Fibroblast of skin of scalp (primary cell): ENCODE data around the gene SMTNL2.
"Not testable (repeated sequence)": the region's sequence is repeated elsewhere in the genome, so short reads cannot be mapped to it uniquely, and the experiment has no call there.

Source experiments
- DNase-seq: peaks from one replicate; pipeline ENCODE4 v3.0.0-alpha.2; 2013

The SMTNL2 gene

GRCh38 chr17:4638766-4639165 lies 54.4 kb downstream of the SMTNL2 start:
- DNase-seq: not testable (repeated sequence)

DNA sequence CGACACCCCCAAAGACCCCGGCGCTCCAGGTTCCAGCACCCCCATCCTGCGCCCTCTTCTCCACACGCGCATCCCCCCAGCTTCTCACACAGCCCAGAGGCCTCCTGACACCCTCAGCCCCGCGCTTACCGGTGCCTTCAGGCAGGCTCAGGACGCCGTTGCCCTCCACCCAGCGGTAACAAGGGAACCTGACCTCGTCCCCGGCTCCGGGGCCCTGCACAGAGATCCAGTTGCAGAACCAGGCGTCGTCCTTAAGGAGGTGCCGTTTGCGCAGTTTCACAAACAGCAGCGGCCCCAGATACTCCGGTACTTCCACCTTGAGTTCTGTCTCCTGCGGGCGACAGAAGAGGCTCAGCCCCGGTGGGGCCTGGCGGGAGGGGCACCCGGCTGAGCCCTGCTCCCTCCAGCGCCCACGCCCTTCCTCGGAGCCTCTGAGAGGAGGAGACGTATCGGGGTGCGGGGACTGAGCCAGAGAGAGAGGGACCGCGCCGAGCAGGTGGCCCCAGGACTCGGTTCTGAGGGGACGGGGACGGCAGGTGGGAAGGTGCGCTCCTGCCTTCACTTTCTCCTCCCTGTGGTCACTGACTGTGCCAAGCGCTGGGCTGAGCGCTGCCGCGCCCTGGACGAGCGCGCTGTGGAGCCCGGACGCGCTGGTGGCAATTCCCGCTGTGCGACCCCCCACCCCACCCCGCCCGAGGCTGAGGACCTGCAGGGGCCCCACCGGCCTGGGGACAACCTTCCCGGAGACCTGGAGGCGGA lies 55.2 kb downstream of the SMTNL2 start:
- not testable (repeated sequence) for DNase-seq

- not testable (repeated sequence) for DNase-seq
Observed at GRCh38 chr17:4640569-4641188, 56.4 kb downstream of the SMTNL2 start.

GRCh38 chr17:4641297-4642195 lies 57.2 kb downstream of the SMTNL2 start, which contains the start of gene ALOX15:
Gene ALOX15, minus strand, starts transcription at chr17:4641678. Its CDS starts 27 bp downstream, at chr17:4641651.
- DNase-seq: no peak

GRCh38 chr17:4642286-4642685 lies 58.0 kb downstream of the SMTNL2 start:
- DNase-seq: no peak

- DNase-seq: no peak
Observed at GRCh38 chr17:4643676-4644075, 59.3 kb downstream of the SMTNL2 start.

GRCh38 chr17:4645642-4646041 lies 61.3 kb downstream of the SMTNL2 start:
- no peak for DNase-seq

DNA sequence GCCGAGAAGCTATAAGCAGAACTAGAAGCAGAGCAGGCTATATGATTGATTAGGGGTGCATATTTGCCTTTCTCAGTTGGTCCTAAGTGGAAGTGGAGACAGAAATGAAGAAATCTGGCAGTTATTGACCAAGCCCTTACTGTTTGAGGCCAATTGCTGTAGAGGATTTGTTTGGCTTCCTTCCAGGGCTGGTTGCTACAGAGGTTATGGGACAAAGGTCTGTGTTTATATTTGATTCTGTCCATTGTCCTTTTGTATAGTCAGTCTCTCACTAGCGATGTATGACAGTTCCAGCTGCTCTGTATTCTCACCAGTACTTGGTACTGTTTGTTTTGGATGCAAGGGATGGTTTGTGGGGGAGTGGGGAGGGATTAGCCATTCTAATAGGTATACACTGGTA lies 64.4 kb downstream of the SMTNL2 start:
- DNase-seq: no peak

DNA sequence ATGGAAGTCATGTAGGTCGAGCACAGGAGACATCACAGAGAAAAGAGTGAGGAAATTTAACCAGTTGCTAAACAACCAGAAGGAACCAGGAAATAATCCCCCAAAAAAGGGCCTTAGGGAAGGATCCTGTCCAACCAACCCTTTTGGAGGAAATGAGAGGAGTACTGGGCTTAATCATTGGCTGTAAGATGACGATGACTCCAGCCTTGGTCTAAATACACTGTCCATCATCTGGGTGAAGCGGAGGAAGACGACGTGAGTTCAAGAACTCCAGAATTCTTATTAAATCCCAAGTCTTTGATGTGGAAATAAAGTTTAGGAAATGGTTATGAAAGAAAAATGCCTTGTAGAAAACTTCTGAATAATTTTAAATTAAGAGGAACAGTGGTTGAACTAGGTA lies 68.7 kb downstream of the SMTNL2 start:
- DNase-seq: no peak

DNA sequence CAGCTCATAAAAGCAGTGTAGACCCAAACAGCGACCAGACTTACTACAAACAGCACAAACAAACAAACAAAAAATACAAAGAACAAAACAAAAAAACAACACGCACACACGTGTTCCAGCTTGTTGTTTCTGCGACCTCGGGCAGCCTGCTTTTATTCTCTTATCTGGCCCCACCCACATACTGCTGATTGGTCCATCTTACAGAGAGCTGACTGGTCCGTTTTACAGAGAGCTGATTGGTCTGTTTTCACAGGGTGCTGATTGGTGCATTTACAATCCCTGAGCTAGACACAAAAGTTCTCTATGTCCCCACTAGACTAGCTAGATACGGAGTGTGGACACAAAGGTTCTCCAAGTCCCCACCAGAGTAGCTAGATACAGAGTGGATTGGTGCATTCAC lies 71.6 kb downstream of the SMTNL2 start:
- DNase-seq: not testable (repeated sequence)

DNA sequence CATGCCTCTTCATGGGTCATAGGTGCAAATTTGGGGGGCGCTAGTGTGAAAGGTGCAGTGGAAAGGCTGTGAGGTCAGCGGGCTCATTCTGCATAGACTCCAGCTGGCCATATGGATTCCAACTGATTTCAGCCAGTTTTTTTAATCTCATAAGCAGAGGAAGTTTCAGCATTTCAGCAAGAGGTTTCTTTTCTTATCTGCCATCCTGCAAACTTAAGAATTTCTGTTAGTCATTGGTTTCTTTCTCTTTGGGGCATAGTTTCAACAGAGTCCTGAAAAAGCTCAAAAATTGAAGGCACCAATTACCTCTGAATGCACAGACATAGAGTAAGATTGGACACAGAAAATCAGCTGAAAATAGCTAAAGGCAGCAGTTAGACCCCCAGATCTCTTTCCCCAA lies 73.3 kb downstream of the SMTNL2 start:
- no peak for DNase-seq
